ENCODE data around the gene LMAN1L. TPM values are rescaled to one million over a fixed set of nuclear protein-coding genes. Genes with fewer than 3 reads are reported as not detected.

Gene LMAN1L
- total and polyA plus RNA-seq, 2 of the 4 experiments (the other 2 are of a cell fraction), result not detected

DNA sequence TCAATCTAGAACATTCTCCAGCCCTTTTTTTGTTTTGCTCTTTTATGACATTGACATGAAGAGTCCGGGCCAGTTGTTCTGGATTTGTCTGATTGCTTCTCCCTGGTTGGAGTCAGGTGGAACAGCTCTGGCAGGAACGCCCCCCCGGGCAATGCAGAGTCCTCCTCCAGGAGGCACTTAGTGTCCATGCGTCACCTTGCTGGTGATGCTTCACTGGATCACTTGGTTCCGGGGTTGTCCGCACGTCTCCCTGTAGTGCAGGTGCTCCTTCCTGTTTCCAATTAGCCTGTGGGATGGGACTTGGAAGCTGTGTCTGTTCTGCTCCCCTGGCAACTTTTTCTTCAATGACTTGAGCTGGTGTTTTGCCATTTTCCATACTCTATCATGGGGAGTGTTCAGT, 21.0 kb upstream of the LMAN1L start:
- BruUV-seq (replicated peaks), result no TSS peak
- WGBS, 2 experiments (ENCODE audit: extremely low coverage in 2 of 2, insufficient read length in 1 of 2), result 93% methylated on average over 4 of the region's 7 CpGs; no CpG with 5 or more reads in 1 of the 2 experiments
- no peak overlapping the region for H2AK9ac ChIP-seq (replicated peaks; ENCODE audit: low read depth, low read length, poor library complexity)
- H4K8ac ChIP-seq (ENCODE audit: low read depth in 2 of 2, low read length in 2 of 2), result no peak overlapping the region
- peaks cover 2% of the 10 kb centered on the region; the same call in 1 of the 2 replicates for H3K36me3 ChIP-seq (ENCODE audit: control insufficient read depth, insufficient read depth, low read length)
- ATAC-seq (ENCODE audit: low read depth) (no peak), DNase-seq (no peak)
- dilution Hi-C loops (cut with HindIII; ENCODE audit: low sequenced_read_pairs, unreplicated experiment), result no loop called here
- no peaks in the 10 kb centered on the region for H3K27me3 ChIP-seq (ENCODE audit: control insufficient read depth, insufficient read depth, low read length)
- POLR2A ChIA-PET (ENCODE audit: unreplicated experiment), result no interaction called here
- H3K23ac ChIP-seq (ENCODE audit: low read depth, low read length), result 0 out of 2 replicates have a peak overlapping the region, but pooled peaks have one; percentile 25
- intact Hi-C loops (cut with micrococcal nuclease), result no loop called here
- H2BK5ac ChIP-seq (ENCODE audit: low read depth, low read length, poor library complexity, severe bottlenecking), result no peak overlapping the region
- H2AFZ ChIP-seq (replicated peaks; ENCODE audit: low read length, poor library complexity), result no peak overlapping the region
- H3K4me3 ChIP-seq (ENCODE audit: insufficient read depth, low read depth, low read length), result no peak overlapping the region
- peaks cover 43% of the 10 kb centered on the region for H3K9me1 ChIP-seq (ENCODE audit: insufficient read depth, low read length)
- no peaks in the 10 kb centered on the region for H3K9me3 ChIP-seq (ENCODE audit: control insufficient read depth, insufficient read depth, low read length)
- H3K4me2 ChIP-seq (ENCODE audit: low read depth, low read length), result no peak overlapping the region
- no peak overlapping the region for H4K5ac ChIP-seq (ENCODE audit: low read depth, low read length)
- peaks cover 24% of the 10 kb centered on the region for H3K4me1 ChIP-seq (ENCODE audit: control insufficient read depth, insufficient read depth, low read length)
- H2BK120ac ChIP-seq (ENCODE audit: low read depth, low read length), result no peak overlapping the region
- H3K56ac ChIP-seq (ENCODE audit: extremely low read depth, insufficient read depth, low read length), result no peak overlapping the region
- in situ Hi-C loops (cut with MboI; ENCODE audit: low sequenced_read_pairs), result no loop called here
- peaks cover 93% of the 10 kb centered on the region for H4K20me1 ChIP-seq (ENCODE audit: insufficient read depth, low read length)
- no peak overlapping the region for H4K91ac ChIP-seq (ENCODE audit: insufficient read depth, low read depth, low read length)
- H2AK5ac ChIP-seq (ENCODE audit: low read depth, low read length), result no peak overlapping the region
- no peak overlapping the region for H3K4ac ChIP-seq (ENCODE audit: low read depth, low read length)
- peaks cover 19 to 89% of the 10 kb centered on the region in 2 experiments for H3K79me1 ChIP-seq (ENCODE audit: low read depth in 1 of 2, low read length in 2 of 2)
- CTCF ChIA-PET, result no interaction called here
- no peak overlapping the region for H3K9ac ChIP-seq (ENCODE audit: low read depth, low read length)
- H2BK15ac ChIP-seq (ENCODE audit: low read depth, low read length), result no peak overlapping the region
- TF ChIP-seq MAZ (IDR thresholded peaks at IDR 0.05; ENCODE audit: borderline replicate concordance, low read depth, low read length), result no peak
- no peak for TF ChIP-seq CHD1 (IDR thresholded peaks at IDR 0.05; ENCODE audit: low read depth, low read length)
- no peak for TF ChIP-seq RFX5 (IDR thresholded peaks at IDR 0.05; ENCODE audit: low read depth, low read length)
- TF ChIP-seq POLR2A (IDR thresholded peaks at IDR 0.05; ENCODE audit: low read depth, low read length), result no peak
- TF ChIP-seq, protein P1, sequence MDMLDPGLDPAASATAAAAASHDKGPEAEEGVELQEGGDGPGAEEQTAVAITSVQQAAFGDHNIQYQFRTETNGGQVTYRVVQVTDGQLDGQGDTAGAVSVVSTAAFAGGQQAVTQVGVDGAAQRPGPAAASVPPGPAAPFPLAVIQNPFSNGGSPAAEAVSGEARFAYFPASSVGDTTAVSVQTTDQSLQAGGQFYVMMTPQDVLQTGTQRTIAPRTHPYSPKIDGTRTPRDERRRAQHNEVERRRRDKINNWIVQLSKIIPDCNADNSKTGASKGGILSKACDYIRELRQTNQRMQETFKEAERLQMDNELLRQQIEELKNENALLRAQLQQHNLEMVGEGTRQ (IDR thresholded peaks at IDR 0.05; ENCODE audit: low read depth, low read length), result no peak
- no peak for TF ChIP-seq RAD21 (IDR thresholded peaks at IDR 0.05; ENCODE audit: low read length)
- TF ChIP-seq ELK1 (IDR thresholded peaks at IDR 0.05; ENCODE audit: borderline replicate concordance, low read depth, low read length), result no peak
- no peak for TF ChIP-seq CTCF (conservative IDR thresholded peaks at IDR 0.05; ENCODE audit: low read depth, low read length)
- no peak for TF ChIP-seq SMC3 (IDR thresholded peaks at IDR 0.05; ENCODE audit: low read depth, low read length)
- H3K27ac ChIP-seq (ENCODE audit: insufficient read depth, low read length), result no peak overlapping the region
- H2BK20ac ChIP-seq (ENCODE audit: low read depth, low read length), result no peak overlapping the region
- H3K18ac ChIP-seq (ENCODE audit: low read depth, low read length), result no peak overlapping the region
- peak overlapping the region; percentile 28 for H3K14ac ChIP-seq (replicated peaks; ENCODE audit: low read depth, low read length)

All from IMR-90 (cell line).